HL-60/S4 treated with phorbol 12-myristate 13-acetate at 8.2 ng/mL for 4 days and 3 days (cell line): ENCODE results near the gene TASP1.

Experiments
- in situ Hi-C: fragments of 300-500 bp; cut with MboI; formaldehyde crosslinking; loops from 2 replicates; pipeline ENCODE4 v1.15.0; 2022; ENCODE audit warnings: low sequenced_read_pairs

TASP1 gene

DNA sequence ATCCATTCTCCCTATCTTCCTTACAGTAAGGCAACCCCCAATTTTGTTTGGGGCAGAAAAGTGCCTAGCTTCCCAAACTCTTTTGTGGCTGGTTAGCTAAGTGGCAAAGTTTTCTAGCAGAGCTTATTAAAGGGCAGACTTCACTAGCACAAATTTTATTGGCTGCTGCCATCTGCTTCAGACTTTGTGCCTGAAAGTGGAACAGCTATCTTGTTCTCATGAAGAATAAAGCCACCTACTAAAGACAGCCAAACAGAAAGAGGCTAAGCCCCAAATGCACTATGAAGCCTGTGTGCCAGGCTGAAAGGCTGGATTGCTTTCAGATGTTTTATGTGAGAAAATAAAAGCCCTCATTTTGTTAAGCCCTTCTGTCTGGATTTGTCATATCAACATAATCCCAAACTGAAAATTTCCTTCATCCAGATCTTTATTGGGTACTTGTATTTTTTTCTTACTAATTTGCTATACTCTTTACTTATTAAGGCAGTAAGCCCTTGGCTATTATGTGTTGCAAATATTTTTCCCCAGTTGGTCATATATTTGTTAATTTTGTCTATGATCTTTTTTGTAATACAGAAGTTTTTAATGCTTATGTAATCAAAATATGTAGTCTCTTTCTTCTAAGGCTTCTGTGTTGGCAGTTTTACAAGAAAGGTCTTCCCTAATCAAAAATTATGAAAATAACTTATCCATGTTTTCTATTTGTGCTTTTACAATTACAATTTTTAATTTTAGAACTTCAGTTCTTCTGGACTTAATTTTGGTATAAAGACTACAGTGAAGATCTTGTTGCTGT lies 191.1 kb downstream of the TASP1 start:
- in situ Hi-C loops: no loop called here

DNA sequence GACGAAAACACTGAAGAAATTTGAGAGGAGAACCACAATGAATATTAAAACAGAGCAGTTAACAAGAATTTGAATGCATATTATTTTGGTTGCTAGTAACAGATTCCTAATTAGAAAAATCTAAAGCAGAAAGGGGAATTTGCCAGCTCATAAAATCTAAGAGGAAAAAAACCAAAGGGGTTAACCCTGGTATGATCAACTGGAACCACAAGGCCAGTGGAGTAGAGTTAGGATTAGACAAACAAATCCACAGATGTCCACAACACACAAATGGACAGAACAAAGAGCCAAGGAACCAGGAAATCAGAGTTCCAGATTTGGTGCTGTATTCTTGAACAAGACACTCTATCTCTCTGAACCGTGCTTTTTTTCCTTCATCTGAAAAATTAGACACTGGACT lies 195.0 kb downstream of the TASP1 start:
- in situ Hi-C loops: no loop called here

DNA sequence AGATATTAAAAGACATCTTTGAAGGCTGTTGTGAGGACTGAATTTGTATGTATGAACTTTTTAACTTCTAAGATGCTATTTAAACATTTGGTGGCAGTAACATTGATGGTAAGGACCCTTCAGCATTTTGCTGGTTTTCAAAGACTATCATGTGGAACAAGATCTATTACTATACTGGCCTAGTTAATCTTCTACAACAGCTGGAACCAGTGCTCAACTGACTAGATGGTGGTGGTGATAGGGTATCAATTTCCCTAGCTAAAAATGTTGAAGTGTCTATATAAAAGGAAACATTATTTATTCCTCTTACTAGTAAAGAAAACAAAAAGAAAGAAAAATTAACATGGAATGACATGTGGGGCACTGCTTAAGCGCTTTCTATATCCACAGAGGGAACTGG lies 195.7 kb downstream of the TASP1 start:
- in situ Hi-C loops: no loop called here

DNA sequence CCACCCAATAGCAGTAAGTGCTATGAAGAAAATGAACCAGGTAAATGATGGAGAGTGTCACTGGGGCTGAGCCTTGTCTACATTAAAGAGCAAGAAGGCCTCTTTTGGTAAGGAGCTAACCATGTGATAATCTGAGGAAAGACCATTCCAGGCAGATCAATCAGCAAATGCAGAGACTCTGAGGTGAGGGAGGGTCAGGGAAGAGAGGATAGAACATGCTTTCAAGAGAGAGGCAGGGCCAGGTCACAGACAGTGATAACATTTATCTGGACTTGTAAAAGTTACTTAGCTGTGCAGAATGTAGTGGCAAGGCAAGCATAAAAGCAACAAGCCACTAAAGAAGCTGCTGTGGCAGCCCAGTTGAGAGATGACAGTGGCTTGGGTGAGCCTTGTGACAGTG lies 197.3 kb downstream of the TASP1 start:
- in situ Hi-C loops: no loop called here

DNA sequence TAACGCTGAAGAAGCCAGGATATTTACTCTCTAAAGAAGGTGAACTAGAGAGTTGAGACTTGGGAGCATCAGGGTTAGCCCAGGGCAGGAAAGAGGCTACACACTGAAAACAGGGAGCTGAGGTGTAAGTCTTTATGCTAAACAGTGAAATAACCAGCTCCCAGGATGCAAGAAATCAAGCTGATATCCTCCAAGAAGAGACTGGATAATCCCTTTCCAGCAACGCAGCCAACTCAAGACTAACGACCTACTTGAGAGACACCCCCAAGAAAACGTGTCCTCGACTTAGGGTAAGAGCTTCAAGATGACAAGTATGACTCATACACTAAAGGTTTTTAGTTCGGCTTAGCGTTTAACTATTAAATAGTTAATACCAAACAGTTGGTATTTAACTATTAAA lies 202.2 kb downstream of the TASP1 start:
- in situ Hi-C loops: no loop called here

DNA sequence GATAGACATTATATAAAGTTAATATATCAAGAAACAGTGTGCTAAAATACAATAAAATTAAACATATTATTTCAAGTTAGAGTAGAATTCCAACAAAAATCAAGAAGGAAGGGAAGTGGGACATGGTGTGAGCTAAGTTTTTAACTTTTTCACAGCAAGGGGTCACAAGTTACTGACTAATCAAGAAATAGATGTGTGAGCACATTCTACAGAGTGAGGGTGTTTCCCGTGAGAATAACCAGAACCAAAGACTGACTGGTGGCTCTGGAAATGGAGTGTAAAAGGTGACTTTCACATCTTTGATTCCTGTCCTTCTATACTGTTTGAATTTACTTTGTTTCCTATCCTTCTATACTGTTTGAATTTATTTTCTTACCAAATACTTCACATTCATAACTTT lies 206.6 kb downstream of the TASP1 start:
- in situ Hi-C loops: no loop called here

DNA sequence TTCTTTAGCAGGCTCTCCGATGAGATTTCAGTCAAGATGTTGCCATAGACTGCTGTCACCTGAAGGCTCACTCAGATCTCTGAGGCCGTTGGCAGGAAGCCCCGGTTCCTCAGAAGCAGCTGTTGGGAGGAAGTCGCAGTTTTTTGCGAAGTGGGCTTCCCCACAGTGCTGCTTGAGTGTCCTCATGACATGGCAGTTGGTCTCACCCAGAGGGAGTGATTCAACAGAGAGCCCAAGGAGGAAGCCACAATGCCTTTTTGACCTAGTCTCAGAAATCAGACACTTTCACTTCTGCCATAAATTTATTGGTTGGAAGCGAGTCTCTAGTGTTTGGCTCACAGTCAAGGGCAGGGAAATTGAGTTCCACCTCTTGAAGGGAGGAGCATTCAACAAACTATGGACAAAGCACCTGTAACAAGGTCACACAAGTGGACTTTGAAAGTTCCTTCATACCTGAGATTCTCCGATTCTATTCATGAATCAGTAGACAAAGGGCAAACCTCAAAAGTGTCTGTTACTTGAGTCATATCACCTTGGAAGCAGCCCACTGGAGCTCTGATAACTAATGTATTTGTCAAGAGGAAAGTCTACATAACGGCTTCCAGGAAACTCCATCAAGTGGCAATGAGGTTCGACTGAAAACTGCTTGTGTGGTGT lies 208.3 kb downstream of the TASP1 start:
- in situ Hi-C loops: no loop called here

DNA sequence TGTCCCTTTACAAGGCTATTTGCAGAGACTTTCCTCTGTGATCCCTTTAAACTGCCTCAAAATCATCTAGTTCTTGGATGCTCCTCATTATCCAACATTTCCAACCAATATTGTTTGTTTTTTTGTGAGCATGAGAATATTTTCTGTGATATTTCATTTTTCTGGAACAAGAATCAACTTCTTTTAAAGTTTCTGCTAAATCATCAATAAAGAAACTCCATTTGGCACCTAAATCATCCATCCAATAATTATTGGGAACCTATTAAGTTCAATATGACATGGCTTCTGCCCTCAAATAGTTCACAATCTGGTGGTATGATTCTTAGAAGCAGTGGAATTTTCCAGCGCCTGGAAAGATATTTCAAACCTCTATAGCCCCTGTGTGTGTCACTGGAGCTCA lies 210.0 kb downstream of the TASP1 start:
- in situ Hi-C loops: no loop called here

DNA sequence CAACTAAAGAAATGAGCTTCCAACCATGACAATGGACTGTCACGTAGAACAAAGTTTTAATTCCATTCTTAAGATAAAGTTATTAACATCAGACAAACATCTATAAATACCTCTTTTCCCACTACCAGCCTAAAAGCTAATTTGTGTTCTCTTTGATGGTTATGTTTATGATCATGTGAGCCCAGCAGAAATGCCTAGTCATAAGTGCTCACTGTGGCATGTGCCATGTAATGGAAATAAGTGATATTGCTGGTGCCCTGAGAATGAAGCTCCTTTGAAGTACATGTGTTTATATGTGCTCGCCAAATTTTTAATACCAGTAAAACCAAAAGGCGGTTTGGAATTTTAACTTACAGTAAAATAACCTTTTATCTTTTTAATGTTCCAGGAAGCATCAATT lies 211.9 kb downstream of the TASP1 start:
- in situ Hi-C loops: no loop called here

DNA sequence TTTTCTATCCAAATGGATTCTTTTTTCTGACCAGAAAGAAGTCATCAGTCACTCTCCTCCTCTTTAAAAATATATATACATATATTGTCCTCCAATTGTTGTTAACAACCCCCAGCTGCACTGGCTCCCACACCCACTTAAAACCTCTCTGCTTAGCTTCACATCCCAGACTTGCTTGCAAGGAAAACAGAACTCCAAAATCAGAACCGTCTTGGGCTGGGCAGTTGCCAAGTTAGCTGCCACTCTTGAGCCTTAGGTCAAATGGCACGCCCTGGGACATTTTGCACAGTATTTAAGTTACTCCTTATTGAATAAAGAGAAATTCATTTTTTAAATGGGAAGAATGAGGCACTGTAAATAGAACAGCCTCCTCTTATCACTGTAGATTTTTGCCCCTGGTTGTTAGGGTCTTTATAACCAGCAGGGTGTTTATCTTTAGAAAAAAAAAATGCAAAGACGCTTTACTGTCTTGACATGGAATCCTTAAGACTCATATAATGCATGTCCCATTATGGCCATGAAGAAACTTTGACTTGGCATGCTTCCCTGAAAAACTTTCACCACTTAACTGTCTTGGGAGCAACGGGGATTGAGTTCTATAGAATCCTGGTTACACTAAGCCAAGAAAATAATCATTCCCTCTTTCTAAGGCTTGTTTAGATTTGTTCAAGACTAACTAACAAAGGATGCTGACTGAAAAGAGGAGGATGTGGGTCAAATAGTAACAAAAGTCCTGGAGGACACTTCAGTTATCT lies 213.2 kb downstream of the TASP1 start:
- in situ Hi-C loops: no loop called here

DNA sequence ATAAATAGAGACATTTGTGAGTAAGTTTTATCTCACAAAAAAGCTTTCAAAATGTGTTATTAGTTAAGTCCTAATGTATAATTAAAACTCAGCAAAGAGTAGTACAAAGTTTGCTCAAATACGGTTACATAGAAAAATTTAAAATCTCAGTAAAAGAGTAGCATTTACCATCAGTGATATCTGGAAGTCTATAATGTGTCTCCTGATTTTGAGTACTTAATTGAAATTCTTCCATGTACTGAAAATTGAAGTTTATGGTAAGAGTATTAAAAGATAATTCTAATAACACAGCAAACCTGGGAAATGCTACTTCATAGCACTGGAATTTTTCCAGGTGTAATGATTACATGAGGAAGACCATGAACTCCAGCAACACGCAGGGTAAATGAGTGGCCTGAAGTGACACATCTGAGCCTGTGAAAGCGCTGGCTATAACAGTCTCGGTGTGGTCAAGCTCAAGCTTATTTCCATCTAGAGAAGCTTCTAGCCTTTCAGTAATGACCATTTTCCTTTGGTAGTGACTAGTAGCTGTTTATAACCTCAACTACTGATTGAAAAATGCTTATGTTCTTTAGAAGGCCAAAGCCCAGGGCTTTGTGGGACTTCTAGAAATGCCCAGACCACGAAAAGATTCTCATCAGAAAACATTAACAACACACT lies 214.4 kb downstream of the TASP1 start:
- in situ Hi-C loops: no loop called here

DNA sequence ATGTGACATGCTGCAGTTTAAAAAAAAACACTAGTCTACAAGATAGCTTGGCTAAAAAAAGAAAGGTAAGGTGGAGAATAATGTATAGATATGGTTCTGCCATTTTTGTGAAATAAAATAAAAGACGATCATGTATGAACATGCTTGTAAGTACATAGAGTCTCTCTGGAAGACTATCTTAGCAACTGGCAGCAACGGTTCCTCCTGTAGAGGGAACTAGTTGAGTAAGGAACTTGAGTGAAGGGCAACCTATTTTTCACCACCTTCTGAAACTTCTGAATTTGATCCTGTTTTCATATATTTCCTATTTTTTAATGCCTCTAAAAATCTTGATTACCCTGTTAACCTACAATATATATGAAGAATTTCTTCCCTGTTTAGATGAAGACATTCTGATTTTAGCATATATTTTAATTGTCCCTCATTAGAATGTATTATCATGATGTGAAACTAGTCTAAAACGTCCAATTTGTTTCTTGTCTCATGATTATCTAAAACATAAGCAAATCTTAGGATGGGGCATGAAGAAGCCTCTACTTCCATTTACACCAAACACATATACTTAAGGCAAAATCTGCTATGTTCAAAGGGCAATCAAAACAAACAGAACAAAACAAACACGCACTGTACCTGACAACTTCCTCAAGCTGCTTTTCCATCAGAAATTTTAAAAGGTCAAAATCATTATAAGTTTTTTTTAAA lies 215.1 kb downstream of the TASP1 start:
- in situ Hi-C loops: no loop called here

DNA sequence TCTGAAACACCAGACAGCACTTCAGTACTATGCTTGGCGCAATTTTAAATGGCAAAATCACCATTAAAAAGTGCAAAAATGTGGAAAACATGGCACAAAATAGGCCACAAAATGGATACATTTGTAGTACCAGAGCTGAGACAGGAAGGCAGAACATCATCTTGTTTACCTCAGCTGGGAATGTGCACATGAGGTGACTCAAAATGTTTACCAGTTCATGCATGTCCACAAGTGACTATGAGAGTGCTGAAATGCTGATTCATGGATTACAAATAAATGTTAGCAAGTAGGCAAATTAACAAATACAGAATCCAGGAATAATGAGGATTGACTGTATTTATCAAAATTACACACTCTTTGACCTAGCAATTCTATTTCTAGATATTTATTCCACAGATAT lies 216.1 kb downstream of the TASP1 start:
- in situ Hi-C loops: no loop called here

DNA sequence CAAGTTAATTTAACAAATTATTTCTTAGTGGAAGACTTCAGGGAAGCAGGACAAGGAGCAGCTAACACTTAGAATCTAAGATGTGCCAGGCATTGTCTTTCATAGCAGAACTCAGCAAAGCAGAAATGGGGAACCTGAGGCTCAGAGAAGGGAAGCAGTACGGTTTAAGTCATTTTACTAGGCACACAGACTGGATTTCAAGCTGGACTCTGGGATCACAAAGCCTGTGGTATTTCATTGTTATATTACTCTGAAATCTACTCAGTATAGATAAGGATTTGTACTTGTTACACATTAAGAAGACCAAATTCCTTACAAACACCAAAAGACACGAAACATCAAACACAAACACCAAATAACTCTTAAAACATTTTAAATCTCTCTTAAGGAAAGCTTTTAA lies 218.1 kb downstream of the TASP1 start:
- in situ Hi-C loops: no loop called here

DNA sequence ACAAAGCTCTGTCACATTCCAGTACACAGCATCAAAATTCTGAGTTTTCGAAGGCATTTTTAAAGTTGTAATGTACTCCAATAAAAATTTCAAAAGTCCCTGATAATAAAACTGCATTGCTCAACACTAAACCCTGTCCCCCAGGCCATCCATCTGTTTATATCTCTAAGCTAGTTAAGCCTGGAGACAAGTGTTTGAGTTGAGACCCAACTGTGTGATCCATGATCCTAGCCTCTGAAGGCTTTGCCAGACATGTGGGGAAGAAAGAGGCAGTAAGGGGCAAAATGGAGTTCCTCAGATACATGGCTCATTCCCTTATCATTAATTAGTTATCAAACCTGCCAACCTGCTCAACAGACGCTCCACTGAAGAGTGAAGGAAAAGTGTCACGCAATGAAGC lies 219.3 kb downstream of the TASP1 start:
- in situ Hi-C loops: no loop called here

DNA sequence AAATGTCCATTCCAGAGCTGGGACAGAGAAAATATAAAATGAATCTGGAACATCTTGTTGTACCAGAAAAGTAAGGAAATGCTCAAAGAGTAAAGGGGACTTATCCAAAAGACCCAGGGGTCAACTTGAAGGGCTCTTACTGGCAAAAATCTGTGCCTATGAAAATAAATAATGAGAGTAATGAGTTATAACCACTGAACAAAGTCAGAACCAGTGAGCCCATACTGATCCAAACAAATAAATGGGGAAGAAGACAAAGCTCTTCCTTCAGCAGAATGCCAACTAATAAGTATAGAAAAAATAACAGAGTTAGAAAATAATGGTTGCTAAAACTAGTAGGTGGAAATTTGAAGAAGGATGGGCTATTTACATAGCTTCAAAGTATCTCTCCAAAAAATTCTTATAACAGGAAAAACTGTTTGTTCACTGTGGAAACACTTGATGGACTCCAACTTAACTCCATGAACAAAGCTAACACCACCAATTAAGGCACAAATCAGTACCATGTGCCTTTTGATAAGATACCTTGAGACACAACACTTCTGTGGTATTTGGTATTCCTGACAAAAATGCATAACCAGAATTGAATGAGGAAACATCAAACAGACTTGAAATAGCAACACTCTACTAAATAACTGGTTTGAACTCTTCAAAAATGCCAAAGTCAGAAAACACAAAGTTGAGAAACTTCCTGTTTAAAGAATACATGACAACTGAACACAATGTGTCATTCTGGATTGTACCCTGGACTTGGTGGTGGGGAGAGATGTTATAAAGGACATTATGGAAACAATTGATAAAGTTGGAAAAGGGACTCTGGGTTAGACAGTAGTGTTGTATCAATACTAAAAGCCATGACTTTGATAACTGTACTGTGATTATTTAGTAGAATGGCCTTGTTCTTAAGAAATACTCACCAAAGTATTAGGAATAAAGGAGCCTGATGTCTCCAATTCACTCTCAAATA lies 220.2 kb downstream of the TASP1 start:
- in situ Hi-C loops: no loop called here

DNA sequence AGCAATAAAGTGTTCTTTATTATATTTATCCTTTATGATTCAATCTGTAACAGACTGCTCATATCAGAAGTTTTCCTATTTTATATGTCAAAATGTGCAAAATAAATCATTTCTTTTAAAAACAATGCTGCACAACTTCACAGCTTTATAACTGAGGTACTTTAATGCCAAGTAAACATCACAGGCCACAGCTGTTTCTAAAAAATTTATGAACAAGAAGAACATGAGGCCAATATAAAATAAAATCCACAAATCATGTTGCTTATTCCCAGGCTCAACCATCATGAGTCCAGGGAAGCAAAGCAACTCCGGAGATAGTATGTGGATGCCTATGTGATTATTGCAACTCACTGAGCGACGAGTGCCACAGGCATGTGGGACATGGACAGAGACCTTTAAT lies 222.2 kb downstream of the TASP1 start:
- in situ Hi-C loops: no loop called here

DNA sequence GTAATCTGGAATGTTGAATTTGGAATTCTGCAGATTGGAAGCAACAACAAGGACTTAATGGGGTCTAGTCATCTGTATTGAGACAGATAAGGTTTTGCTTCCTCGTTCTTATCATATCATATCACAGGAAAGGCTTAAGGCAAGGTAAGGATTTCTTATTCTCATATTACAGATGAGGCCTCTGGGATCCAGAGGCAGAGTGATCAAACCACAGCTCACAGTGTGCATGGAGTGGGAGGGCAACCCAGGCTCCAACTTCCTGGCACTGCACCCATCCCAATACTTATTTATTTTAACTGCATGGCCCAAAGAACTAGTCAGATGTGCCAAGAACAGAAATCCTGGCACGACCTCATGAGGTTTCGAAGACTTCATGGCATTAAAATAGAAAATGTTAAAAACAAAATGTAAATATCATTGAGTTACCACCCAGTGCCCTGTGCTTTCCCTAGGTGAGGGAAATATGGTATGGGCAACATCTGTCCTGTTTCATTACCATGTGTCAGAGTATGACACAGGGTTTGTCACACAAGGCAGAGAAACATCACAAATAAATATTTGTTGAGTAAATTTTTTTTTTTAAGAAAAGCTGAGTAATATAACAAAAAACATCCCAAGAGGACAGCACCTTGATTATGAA lies 225.8 kb downstream of the TASP1 start:
- in situ Hi-C loops: no loop called here

DNA sequence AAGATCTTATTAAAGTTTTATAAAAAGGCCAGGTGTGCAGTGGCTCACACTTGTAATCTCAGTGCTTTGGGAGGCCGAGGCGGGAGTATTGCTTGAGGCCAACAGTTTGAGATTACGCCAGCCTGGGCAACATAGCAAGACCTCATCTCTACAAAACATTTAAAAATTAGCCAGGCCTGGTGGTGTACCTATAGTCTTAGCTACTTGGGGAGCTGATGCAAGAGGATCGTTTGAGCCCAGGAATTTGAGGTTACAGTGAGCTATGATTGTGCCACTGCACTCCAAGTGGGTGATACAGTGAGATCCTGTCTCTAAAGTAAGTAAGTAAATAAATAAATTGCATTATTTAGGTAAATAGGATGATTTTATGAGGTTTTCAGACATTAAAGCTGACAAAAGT lies 234.4 kb downstream of the TASP1 start:
- in situ Hi-C loops: no loop called here
